GM12878 (cell line): ENCODE measurements around the gene GNG5.

Experiments
- E2F8 ChIP-seq: fragments of 450-650 bp; IDR thresholded peaks from 2 replicates; pipeline ENCODE4 v1.6.1; 2018; ENCODE audit warnings: mild to moderate bottlenecking, low read depth, moderate library complexity; ENCODE audit not compliant: partially characterized antibody
- EZH2 ChIP-seq: IDR thresholded peaks from 2 replicates; pipeline ENCODE4 v1.6.1; 2012; ENCODE audit warnings: low read depth, mild to moderate bottlenecking, control low read depth, inconsistent platforms, low read length, borderline replicate concordance; ENCODE audit not compliant: control insufficient read depth
- KDM1A ChIP-seq: fragments of 200-600 bp; sonication (generic); IDR thresholded peaks from 2 replicates; pipeline ENCODE4 v1.6.1; 2016; ENCODE audit warnings: borderline replicate concordance

DNA sequence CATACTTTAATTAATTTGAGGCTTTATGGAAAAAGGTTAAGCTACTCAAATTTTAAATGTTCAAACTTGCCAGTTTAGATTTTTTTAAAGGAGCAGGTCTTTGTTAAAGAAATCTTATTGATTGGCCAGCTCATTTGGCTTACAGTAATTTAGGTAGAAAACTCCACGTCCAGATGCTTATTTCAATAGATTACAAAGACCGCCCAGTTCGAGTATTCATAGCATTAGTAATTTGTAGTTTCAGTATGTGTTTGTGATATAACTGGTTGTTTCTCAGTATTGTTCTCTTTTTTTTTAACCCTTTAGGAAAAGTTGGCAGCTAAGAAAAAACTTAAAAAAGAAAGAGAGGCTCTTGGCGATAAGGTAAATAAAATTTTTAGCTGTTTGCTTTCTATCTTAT lies 25.7 kb downstream of the GNG5 start:
- TF ChIP-seq EZH2 (no peak), E2F8 (no peak), KDM1A (no peak)
